ENCODE data around the gene PSAT1. TPM values are rescaled to one million over a fixed set of nuclear protein-coding genes. Genes with fewer than 3 reads are reported as not detected.

Gene PSAT1
- 516 TPM for polyA plus RNA-seq (2012; ENCODE audit: insufficient read length, low read depth)

- no peak for TF ChIP-seq TAF1 (IDR thresholded peaks at IDR 0.05; ENCODE audit: borderline replicate concordance, insufficient read depth, low read length)
- TF ChIP-seq POLR2AphosphoS5 (IDR thresholded peaks at IDR 0.05; ENCODE audit: low read depth, low read length), result peak; percentile 83
- no peak for TF ChIP-seq FOXP2 (optimal IDR thresholded peaks at IDR 0.05; ENCODE audit: borderline replicate concordance, extremely low read depth, extremely low read length, insufficient read depth)
- TF ChIP-seq SIN3A (IDR thresholded peaks at IDR 0.05; ENCODE audit: borderline replicate concordance, insufficient read depth, low read length), result peak; percentile 73; the same call in 1 of the 2 replicates
- TF ChIP-seq, protein P1, sequence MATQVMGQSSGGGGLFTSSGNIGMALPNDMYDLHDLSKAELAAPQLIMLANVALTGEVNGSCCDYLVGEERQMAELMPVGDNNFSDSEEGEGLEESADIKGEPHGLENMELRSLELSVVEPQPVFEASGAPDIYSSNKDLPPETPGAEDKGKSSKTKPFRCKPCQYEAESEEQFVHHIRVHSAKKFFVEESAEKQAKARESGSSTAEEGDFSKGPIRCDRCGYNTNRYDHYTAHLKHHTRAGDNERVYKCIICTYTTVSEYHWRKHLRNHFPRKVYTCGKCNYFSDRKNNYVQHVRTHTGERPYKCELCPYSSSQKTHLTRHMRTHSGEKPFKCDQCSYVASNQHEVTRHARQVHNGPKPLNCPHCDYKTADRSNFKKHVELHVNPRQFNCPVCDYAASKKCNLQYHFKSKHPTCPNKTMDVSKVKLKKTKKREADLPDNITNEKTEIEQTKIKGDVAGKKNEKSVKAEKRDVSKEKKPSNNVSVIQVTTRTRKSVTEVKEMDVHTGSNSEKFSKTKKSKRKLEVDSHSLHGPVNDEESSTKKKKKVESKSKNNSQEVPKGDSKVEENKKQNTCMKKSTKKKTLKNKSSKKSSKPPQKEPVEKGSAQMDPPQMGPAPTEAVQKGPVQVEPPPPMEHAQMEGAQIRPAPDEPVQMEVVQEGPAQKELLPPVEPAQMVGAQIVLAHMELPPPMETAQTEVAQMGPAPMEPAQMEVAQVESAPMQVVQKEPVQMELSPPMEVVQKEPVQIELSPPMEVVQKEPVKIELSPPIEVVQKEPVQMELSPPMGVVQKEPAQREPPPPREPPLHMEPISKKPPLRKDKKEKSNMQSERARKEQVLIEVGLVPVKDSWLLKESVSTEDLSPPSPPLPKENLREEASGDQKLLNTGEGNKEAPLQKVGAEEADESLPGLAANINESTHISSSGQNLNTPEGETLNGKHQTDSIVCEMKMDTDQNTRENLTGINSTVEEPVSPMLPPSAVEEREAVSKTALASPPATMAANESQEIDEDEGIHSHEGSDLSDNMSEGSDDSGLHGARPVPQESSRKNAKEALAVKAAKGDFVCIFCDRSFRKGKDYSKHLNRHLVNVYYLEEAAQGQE (IDR thresholded peaks at IDR 0.05; ENCODE audit: insufficient read depth in 1 of 2, low read depth in 2 of 2, low read length in 2 of 2), result no peak
These were observed at the start of gene PSAT1 for GRCh38 chr9:78296893-78297671. PSAT1 (plus strand) TSS chr9:78297125; CDS start chr9:78297211, 86 bp downstream.

GRCh38 chr9:78248635-78249034, 48.3 kb upstream of the PSAT1 start:
- TF ChIP-seq, protein P1 (IDR thresholded peaks at IDR 0.05; ENCODE audit: insufficient read depth in 1 of 2, low read depth in 2 of 2, low read length in 2 of 2), result no peak
- TF ChIP-seq SIN3A (IDR thresholded peaks at IDR 0.05; ENCODE audit: borderline replicate concordance, insufficient read depth, low read length), result no peak
- no peak for TF ChIP-seq POLR2AphosphoS5 (IDR thresholded peaks at IDR 0.05; ENCODE audit: low read depth, low read length)
- no peak for TF ChIP-seq TAF1 (IDR thresholded peaks at IDR 0.05; ENCODE audit: borderline replicate concordance, insufficient read depth, low read length)
- no peak for TF ChIP-seq FOXP2 (optimal IDR thresholded peaks at IDR 0.05; ENCODE audit: borderline replicate concordance, extremely low read depth, extremely low read length, insufficient read depth)

DNA sequence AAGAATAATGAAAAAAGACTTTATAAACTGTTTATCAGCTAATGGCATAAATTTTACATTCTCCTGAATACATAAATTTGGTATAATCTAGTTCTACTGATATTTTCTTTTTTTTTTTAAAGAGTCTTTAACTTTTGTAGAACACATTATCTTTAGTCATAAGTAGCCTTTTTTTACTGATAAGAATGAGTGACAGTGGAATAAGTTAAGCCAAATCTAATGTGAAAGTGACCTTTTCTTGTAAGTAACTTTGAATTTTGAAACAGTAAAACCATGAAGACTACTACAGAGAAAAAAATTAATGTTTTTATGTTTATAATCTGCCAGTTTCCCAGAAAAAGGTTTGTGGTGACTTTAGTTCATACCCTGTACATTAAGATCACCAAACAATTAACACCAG, 47.4 kb upstream of the PSAT1 start:
- TF ChIP-seq FOXP2 (optimal IDR thresholded peaks at IDR 0.05; ENCODE audit: borderline replicate concordance, extremely low read depth, extremely low read length, insufficient read depth) (no peak), SIN3A (IDR thresholded peaks at IDR 0.05; ENCODE audit: borderline replicate concordance, insufficient read depth, low read length) (no peak), POLR2AphosphoS5 (IDR thresholded peaks at IDR 0.05; ENCODE audit: low read depth, low read length) (no peak), TAF1 (IDR thresholded peaks at IDR 0.05; ENCODE audit: borderline replicate concordance, insufficient read depth, low read length) (no peak)
- TF ChIP-seq, protein P1 (IDR thresholded peaks at IDR 0.05; ENCODE audit: insufficient read depth in 1 of 2, low read depth in 2 of 2, low read length in 2 of 2), result no peak

DNA sequence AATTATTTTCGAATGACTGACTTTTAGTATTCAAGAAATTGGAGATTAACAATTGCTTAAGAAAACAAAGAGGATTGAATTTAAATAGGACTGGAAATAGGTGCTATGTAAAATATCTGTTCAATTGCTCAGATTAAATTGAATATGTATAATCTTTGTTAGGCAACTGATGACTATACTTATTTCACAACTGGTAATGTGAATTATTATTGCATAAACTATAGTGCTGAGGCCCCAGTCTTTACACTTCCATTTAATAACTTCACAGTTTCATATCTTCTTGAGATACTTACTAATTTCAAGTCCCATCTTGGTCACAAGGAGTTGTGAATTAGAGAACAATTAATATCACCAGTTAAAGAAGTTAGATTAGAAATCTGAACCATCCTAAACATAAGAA, 44.3 kb upstream of the PSAT1 start:
- TF ChIP-seq POLR2AphosphoS5 (IDR thresholded peaks at IDR 0.05; ENCODE audit: low read depth, low read length) (no peak), TAF1 (IDR thresholded peaks at IDR 0.05; ENCODE audit: borderline replicate concordance, insufficient read depth, low read length) (no peak), SIN3A (IDR thresholded peaks at IDR 0.05; ENCODE audit: borderline replicate concordance, insufficient read depth, low read length) (no peak), FOXP2 (optimal IDR thresholded peaks at IDR 0.05; ENCODE audit: borderline replicate concordance, extremely low read depth, extremely low read length, insufficient read depth) (no peak)
- TF ChIP-seq, protein P1 (IDR thresholded peaks at IDR 0.05; ENCODE audit: insufficient read depth in 1 of 2, low read depth in 2 of 2, low read length in 2 of 2), result no peak
